Measurements from ENCODE around the gene CATSPER1. TPM values are rescaled to one million over a fixed set of nuclear protein-coding genes. Genes with fewer than 3 reads are reported as not detected.
"Not testable (repeated sequence)": the region's sequence is repeated elsewhere in the genome, so short reads cannot be mapped to it uniquely, and the experiment has no call there.

The CATSPER1 gene
- total and polyA plus RNA-seq, 2 donors, result 0.35 TPM; not detected in 1

DNA sequence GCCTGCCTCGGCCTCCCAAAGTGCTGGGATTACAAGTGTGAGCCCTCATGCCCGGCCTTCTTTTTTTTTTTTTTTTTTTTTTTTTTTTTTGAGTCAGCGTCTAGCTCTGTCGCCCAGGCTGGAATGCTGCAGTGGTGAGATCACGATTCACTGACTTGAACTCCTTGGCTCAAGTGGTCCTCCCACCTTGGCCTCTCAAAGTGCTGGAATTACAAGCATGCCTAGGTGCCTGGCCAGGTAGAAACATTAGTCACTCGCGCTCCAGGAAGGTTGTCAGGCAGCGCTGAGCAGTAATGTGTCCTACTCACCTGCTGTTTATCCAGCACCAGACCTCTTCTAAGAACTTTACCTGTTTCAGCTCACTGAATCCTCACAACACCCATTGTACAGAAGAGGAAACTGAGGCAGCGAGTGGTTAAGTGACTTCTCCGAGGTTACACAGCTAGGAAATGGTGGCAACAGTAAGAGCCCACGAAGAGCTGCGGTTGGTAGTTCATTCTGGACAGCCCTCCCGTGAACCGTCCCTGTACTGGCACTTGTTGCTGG lies 15.0 kb downstream of the CATSPER1 start:
- DNase-seq (ENCODE audit: extremely low spot score), result no peak
- no peaks in the 10 kb centered on the region for H3K4me1 ChIP-seq (ENCODE audit: insufficient read depth)
- H3K36me3 ChIP-seq (ENCODE audit: insufficient read depth), result no peaks in the 10 kb centered on the region
- 40% methylated on average over 14 of the region's 14 CpGs for WGBS
- H3K27ac ChIP-seq (ENCODE audit: low read depth), result no peak overlapping the region
- H3K4me3 ChIP-seq (ENCODE audit: low read depth, low read length), result no peak overlapping the region

DNA sequence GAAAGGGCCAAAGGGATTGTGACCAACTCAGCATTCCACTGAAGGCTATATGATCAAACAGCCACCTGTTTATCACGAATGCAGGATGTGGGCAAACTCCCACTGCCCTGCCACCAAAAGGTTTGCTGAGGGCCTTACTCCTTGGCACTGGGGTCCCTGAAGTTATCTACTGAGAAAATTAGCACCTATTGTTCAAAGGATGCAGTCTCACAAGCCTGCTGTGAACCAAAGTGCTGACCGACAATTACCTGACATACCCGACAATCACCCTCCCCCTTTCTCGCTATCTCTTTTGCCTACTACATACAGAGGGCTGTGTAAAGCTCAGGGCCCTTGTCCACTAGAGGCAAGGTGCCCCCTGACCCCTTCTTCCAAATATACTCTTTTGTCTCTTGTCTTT lies 16.2 kb downstream of the CATSPER1 start:
- not testable (repeated sequence) for H3K27ac ChIP-seq (ENCODE audit: low read depth); H3K4me3 ChIP-seq (ENCODE audit: low read depth, low read length); DNase-seq (ENCODE audit: extremely low spot score); H3K36me3 ChIP-seq (ENCODE audit: insufficient read depth); H3K4me1 ChIP-seq (ENCODE audit: insufficient read depth)
- WGBS, result 66% methylated on average over 4 of the region's 4 CpGs

DNA sequence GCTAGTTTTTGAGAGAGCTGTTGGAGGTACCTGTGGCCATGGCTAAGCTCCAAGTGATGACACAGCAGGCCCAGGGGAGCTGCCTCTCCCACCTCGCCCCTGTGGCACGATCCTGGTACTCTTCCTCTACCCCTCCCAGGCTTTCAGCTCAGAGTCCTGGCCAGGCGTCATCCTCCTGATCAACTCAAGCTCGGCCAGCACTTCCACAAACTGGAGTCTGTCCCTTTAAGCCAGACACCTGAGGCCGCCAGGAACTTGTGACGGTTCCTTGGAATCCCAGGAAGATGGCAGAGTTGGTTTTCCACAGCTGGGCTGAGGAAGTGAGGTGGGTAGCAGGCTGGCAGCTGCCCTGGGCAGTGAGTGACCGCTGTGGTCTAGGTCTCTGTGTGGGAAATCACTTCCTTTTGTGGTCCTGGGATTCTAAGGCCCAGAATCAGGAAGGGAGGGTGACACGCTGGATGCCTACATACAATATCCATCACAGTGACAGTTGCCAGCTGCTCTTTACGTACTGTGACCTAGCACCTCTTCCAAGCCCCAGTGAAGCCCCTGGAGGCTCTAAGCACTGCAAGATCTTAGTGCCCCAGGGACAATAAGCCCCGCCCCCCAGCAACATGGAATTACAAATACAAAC lies 17.7 kb downstream of the CATSPER1 start:
- Histone ChIP-seq H3K27ac (ENCODE audit: low read depth) (no peak overlapping the region), H3K4me1 (ENCODE audit: insufficient read depth) (no peaks in the 10 kb centered on the region), H3K36me3 (ENCODE audit: insufficient read depth) (no peaks in the 10 kb centered on the region), H3K4me3 (ENCODE audit: low read depth, low read length) (no peak overlapping the region)
- DNase-seq (ENCODE audit: extremely low spot score), result no peak
- 49% methylated on average over 10 of the region's 10 CpGs for WGBS

DNA sequence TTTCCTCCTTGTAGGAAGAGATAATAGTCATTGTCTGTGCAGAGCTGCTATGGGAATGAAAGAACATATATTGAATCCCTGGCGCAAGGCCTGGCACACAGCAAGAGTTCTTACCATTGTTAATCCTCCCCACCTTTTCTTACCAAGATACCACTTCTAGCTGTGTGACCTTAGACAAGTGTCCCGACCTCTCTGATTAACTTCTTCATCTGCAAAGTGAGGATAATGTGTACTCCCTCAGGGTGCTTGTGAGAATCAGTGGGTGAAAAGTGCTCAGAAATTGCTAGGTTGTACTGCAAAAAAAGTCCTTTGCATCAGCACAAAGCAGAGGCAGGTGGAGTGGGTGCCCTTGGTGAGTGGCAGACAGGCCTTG lies 18.2 kb downstream of the CATSPER1 start:
- H3K4me3 ChIP-seq (ENCODE audit: low read depth, low read length), result no peak overlapping the region
- DNase-seq (ENCODE audit: extremely low spot score), result no peak
- H3K36me3 ChIP-seq (ENCODE audit: insufficient read depth), result no peaks in the 10 kb centered on the region
- H3K4me1 ChIP-seq (ENCODE audit: insufficient read depth), result no peaks in the 10 kb centered on the region
- no peak overlapping the region for H3K27ac ChIP-seq (ENCODE audit: low read depth)
- 68% methylated on average over 2 of the region's 2 CpGs for WGBS

DNA sequence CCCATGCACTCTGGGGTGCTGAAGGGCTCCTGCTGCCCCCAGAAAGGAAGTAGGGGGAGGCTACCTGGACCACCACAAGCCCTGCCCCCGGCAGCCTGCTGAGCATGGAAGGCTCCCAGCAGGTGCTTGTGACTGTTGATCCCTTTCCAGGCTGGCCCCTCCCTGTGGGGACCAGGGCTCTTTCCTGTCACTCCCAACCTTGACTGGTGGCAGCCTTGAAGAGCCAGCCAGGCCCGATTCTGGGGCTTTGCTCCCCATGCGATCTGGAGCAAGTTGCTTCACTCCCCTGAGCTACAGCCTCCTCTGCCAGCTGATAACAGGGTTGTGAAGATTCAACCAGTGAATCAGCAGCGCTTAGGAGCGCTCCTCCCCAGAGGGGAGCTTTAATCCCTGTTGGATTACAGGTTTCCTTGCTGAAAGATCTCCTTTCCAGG lies 19.1 kb downstream of the CATSPER1 start:
- no peaks in the 10 kb centered on the region for H3K4me1 ChIP-seq (ENCODE audit: insufficient read depth)
- H3K27ac ChIP-seq (ENCODE audit: low read depth), result no peak overlapping the region
- no peak overlapping the region for H3K4me3 ChIP-seq (ENCODE audit: low read depth, low read length)
- DNase-seq (ENCODE audit: extremely low spot score), result no peak
- WGBS, result 47% methylated on average over 5 of the region's 5 CpGs
- H3K36me3 ChIP-seq (ENCODE audit: insufficient read depth), result no peaks in the 10 kb centered on the region

DNA sequence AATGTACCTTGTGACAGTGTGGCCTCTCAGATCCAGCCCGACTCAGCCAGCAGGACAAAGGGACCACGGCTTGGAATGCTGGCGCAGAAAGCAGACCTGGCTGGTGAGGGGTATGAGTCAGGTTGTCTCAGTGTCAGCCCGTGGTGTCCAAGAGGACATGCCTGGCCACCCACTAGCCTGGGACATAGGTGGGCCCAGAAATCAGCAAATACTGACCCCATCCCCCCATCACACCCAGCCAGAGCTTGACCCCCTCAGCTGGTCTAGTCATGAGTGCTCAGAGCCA lies 19.4 kb downstream of the CATSPER1 start:
- no peak for DNase-seq (ENCODE audit: extremely low spot score)
- no peaks in the 10 kb centered on the region for H3K4me1 ChIP-seq (ENCODE audit: insufficient read depth)
- H3K4me3 ChIP-seq (ENCODE audit: low read depth, low read length), result no peak overlapping the region
- 86% methylated on average over 4 of the region's 4 CpGs for WGBS
- H3K36me3 ChIP-seq (ENCODE audit: insufficient read depth), result no peaks in the 10 kb centered on the region
- H3K27ac ChIP-seq (ENCODE audit: low read depth), result no peak overlapping the region

DNA sequence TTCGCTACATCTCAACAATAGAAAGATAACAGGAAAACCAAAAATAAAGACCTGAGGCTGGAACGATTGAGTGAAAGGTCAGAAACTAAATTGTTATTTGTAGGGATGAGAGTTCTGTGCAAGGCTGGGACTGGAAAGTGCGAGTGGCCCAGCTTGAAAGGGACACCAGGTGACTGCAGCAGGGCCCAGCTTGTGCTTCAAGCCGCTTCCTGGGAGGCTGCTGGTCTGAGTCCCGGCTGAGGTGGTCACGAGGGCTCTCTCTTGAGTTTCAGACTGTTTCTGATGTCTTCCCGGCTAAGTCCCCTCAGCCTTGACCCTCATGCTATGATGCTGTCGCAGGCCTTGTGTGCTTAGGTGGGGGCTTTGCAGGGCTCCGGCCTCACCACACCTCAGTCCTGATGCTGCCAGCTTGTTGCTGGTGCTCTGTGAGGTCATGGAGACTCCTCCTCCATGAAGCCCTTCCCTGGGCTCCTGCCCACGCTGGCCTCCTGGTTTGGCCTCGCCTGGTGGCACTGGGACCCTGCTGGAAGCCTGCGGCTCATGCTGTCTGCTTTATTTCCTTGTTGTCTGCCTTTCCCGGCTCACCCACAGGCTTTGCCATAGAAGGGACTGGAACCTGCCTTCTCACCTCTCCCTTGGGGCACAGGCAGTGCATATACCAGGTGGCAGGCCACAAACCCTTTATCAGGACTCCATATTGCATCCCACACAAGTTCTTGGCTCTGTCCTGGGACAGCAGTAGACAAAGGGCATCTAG lies 20.0 kb downstream of the CATSPER1 start:
- H3K36me3 ChIP-seq (ENCODE audit: insufficient read depth), result no peaks in the 10 kb centered on the region
- no peak overlapping the region for H3K27ac ChIP-seq (ENCODE audit: low read depth)
- 87% methylated on average over 13 of the region's 13 CpGs for WGBS
- DNase-seq (ENCODE audit: extremely low spot score), result no peak
- no peak overlapping the region for H3K4me3 ChIP-seq (ENCODE audit: low read depth, low read length)
- no peaks in the 10 kb centered on the region for H3K4me1 ChIP-seq (ENCODE audit: insufficient read depth)

DNA sequence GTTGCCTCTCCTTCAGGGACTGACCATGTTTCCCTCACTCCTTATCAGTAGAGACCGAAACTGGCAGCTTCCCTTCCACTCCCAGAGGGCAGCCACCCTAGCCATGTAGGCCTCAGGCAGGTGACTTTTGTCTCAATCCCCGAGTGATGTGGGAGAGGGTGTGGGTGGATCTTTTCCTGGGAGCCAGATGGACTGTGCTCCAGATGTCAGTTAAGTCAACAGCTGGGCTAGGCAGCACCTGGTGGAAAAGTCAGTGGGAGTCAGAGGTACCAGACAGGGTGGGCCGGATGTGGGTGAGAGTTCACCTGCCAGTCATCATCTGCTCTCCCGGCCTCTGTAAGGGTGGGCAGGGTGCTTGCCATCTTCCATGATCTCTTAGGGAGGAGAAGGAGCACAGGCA lies 22.1 kb downstream of the CATSPER1 start:
- DNase-seq (ENCODE audit: extremely low spot score), result no peak
- Histone ChIP-seq H3K4me1 (ENCODE audit: insufficient read depth) (no peaks in the 10 kb centered on the region), H3K27ac (ENCODE audit: low read depth) (no peak overlapping the region), H3K36me3 (ENCODE audit: insufficient read depth) (no peaks in the 10 kb centered on the region), H3K4me3 (ENCODE audit: low read depth, low read length) (no peak overlapping the region)
- WGBS, result 87% methylated on average over 4 of the region's 4 CpGs

DNA sequence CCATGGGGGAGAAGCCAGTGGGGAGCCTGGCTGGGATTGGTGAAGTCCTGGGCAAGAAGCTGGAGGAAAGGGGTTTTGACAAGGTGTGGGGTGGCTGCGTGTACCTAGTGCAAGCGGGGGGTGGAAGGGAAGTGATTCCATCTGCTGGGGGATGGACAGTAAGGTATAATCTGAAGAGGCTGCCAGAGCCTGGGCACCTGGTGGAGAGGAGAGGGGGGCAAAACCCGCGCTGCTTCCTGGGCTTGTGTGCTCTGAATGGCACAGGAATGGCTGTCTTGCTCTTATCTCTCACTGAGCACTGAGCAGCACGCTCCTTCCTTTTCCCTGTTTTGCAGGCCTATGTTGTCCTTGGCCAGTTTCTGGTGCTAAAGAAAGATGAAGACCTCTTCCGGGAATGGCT lies 23.0 kb downstream of the CATSPER1 start:
- no peaks in the 10 kb centered on the region for H3K4me1 ChIP-seq (ENCODE audit: insufficient read depth)
- H3K36me3 ChIP-seq (ENCODE audit: insufficient read depth), result peaks cover 3% of the 10 kb centered on the region
- WGBS, result 81% methylated on average over 6 of the region's 6 CpGs
- peak overlapping the region; percentile 75 for H3K4me3 ChIP-seq (ENCODE audit: low read depth, low read length)
- DNase-seq (ENCODE audit: extremely low spot score), result no peak
- H3K27ac ChIP-seq (ENCODE audit: low read depth), result no peak overlapping the region

DNA sequence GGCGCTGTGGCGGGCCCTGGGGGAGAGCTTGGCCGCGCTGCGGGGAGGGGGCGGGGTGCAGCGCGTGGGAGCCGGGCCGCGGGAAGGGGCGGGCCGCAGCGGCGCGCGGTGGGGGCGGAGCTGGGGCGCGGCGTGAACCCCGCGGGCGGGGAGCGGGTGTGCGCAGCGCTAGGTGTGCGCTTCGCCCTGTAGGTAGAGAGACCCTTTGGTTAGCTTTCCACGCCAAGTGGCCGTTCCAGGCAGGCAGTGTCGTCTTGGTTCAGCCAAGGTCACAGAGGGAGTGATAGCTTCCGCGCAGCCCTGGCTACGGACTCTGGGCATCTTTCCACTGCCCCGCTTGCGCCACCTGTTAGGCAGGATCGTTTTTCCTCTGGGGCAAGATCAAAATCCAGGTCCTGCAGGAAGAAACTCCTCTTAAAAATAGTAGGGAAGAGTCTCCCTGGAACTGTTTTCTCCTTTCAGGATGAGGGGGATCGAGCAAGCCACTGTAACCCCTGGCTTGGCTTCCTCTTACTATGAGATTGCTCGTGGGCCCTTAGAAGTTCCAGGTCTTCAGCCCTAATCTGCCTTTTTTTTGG lies 23.5 kb downstream of the CATSPER1 start:
- peak overlapping the region; percentile 75 for H3K4me3 ChIP-seq (ENCODE audit: low read depth, low read length)
- under 1% methylated on average over 40 of the region's 40 CpGs for WGBS
- peak overlapping the region; percentile 40 for H3K27ac ChIP-seq (ENCODE audit: low read depth)
- H3K4me1 ChIP-seq (ENCODE audit: insufficient read depth), result no peaks in the 10 kb centered on the region
- no peak for DNase-seq (ENCODE audit: extremely low spot score)
- H3K36me3 ChIP-seq (ENCODE audit: insufficient read depth), result peaks cover 3% of the 10 kb centered on the region

DNA sequence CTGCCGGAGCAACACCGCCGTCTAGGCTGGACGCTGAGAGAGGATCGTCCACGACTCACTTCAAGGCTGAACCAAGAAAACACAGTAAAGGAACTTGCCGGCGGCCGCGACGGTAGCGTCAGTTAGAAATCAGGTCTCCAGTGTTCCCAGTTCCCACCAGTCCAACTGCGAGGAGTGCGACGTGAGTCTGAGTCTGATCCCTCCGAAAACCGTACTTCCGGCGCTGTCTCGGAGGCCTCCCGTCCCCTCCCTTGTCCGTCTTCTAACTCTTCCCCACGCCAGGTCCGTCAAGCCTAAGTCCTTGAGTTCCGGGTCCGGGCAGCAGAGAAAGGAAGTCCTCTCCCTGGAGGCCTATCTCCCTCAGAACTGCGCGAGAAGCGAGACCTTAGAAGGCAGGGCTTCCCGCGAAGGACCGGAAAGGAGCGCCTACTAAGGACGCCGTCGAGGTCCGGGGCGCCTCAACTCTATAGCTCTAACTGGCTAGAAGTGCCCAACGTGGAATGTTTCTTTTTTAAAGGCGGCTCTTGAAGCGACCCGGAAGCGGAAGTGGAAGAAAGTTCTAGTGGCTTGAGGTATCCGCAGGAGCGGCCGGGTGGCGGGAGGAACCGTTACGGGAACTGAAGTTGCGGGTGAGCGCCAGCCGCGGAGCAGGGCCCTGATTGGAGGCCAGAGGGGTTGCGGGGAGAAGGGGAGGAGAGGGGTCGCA lies 24.2 kb downstream of the CATSPER1 start, which contains the start of the genes BANF1 and EIF1AD:
Gene BANF1 (plus strand): TSS at position 562 of the 706 bp plus-strand sequence. CDS start 748 bp downstream, outside the sequence.
Gene EIF1AD (minus strand): TSS at position 216 of the 706 bp plus-strand sequence. CDS start 1,768 bp downstream, outside the sequence.
- WGBS, result under 1% methylated on average over 55 of the region's 55 CpGs
- peak within 1 kb of the TSS; percentile 63 for H3K27ac ChIP-seq (ENCODE audit: low read depth)
- H3K4me3 ChIP-seq (ENCODE audit: low read depth, low read length), result peak within 1 kb of the TSS; percentile 75
- no peaks in the 10 kb centered on the region for H3K4me1 ChIP-seq (ENCODE audit: insufficient read depth)
- DNase-seq (ENCODE audit: extremely low spot score), result peak; percentile 95
- peaks cover 3% of the 10 kb centered on the region for H3K36me3 ChIP-seq (ENCODE audit: insufficient read depth)

DNA sequence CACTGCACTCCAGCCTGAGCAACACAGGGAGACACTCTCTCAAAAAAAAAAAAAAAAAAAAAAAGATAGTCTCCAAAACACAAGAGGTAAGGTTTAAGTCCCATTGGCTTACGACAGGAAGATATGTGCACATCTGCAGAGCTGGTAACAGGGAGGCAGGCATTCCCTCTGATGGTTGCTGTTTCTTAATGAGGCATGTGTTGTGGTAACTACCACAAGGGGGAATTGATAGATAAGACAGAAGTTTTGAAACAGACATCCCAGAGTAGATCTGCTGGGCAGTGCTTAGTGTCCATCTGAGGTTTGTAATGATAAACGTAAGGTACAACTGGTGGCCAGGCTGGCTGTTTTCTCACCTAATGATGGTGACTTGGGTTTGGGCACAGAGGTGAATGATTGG lies 29.0 kb downstream of the CATSPER1 start:
- H3K4me1 ChIP-seq (ENCODE audit: insufficient read depth), result no peaks in the 10 kb centered on the region
- H3K36me3 ChIP-seq (ENCODE audit: insufficient read depth), result peaks cover 5% of the 10 kb centered on the region
- no peak overlapping the region for H3K4me3 ChIP-seq (ENCODE audit: low read depth, low read length)
- no peak for DNase-seq (ENCODE audit: extremely low spot score)
- no peak overlapping the region for H3K27ac ChIP-seq (ENCODE audit: low read depth)
- 86% methylated on average over 2 of the region's 2 CpGs for WGBS

DNA sequence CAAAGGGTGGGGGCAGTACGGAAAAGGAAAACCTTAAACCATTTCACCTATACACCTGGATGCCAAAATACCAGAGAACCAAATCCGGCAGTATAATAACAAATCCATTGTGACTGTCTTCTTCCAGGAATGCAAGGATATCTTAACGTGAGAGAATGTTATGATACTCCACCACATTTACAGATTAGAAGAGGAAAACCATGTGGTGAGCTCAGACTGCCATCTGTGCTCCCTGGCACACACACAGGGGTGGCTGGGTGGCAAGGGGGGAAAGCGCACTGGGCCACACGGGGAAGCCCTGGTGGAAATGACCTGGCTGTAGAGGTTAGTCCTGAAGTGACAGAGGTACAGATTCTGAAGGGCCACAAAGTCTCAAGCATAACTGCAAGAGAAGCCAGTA lies 34.2 kb downstream of the CATSPER1 start:
- DNase-seq (ENCODE audit: extremely low spot score), result no peak
- H3K36me3 ChIP-seq (ENCODE audit: insufficient read depth), result peaks cover 2% of the 10 kb centered on the region
- no peaks in the 10 kb centered on the region for H3K4me1 ChIP-seq (ENCODE audit: insufficient read depth)
- H3K27ac ChIP-seq (ENCODE audit: low read depth), result no peak overlapping the region
- no peak overlapping the region for H3K4me3 ChIP-seq (ENCODE audit: low read depth, low read length)
- 74% methylated on average over 5 of the region's 5 CpGs for WGBS
